WERI-Rb-1 (cell line): ENCODE data around the gene RNF17.
"Not testable (repeated sequence)": the region's sequence is repeated elsewhere in the genome, so short reads cannot be mapped to it uniquely, and the experiment has no call there.

Experiments used
- DNase-seq: peaks from one replicate; pipeline ENCODE4 v3.0.0-alpha.2; 2020
- H3K27ac ChIP-seq: fragments of 250-450 bp; sonication (Bioruptor Pico); 2 replicates; pipeline ENCODE4 v1.5.1; 2020; ENCODE audit warnings: mild to moderate bottlenecking, moderate library complexity
- H3K27me3 ChIP-seq: fragments of 250-450 bp; sonication (Bioruptor Pico); 2 replicates; pipeline ENCODE4 v1.5.1; 2021; ENCODE audit warnings: mild to moderate bottlenecking, low read depth, moderate library complexity; ENCODE audit not compliant: insufficient read depth, severe bottlenecking
- H3K36me3 ChIP-seq: fragments of 250-450 bp; sonication (Bioruptor Pico); 2 replicates; pipeline ENCODE4 v1.5.1; 2020; ENCODE audit warnings: mild to moderate bottlenecking, moderate library complexity
- H3K4me3 ChIP-seq: 2 replicates; pipeline ENCODE4 v1.5.1; 2011; ENCODE audit warnings: low read depth, mild to moderate bottlenecking, control low read depth, low read length
- H3K9me3 ChIP-seq: fragments of 250-450 bp; sonication (Bioruptor Pico); 2 replicates; pipeline ENCODE4 v1.5.1; 2021; ENCODE audit warnings: mild to moderate bottlenecking, moderate library complexity; ENCODE audit not compliant: severe bottlenecking
- TF ChIP-seq, protein P1 (sequence below): IDR thresholded peaks from 2 replicates; pipeline ENCODE4 v1.5.1; 2011; ENCODE audit warnings: low read depth, mild to moderate bottlenecking, control low read depth, inconsistent platforms, low read length

RNF17 gene

GRCh38 chr13:24777171-24777570 lies 13.2 kb downstream of the RNF17 start:
- no peaks in the 10 kb centered on the region for H3K27me3 ChIP-seq
- H3K27ac ChIP-seq, result no peak overlapping the region
- no peak for DNase-seq
- H3K36me3 ChIP-seq, result no peaks in the 10 kb centered on the region
- H3K9me3 ChIP-seq, result no peaks in the 10 kb centered on the region
- H3K4me3 ChIP-seq, result no peak overlapping the region
- TF ChIP-seq, protein P1, sequence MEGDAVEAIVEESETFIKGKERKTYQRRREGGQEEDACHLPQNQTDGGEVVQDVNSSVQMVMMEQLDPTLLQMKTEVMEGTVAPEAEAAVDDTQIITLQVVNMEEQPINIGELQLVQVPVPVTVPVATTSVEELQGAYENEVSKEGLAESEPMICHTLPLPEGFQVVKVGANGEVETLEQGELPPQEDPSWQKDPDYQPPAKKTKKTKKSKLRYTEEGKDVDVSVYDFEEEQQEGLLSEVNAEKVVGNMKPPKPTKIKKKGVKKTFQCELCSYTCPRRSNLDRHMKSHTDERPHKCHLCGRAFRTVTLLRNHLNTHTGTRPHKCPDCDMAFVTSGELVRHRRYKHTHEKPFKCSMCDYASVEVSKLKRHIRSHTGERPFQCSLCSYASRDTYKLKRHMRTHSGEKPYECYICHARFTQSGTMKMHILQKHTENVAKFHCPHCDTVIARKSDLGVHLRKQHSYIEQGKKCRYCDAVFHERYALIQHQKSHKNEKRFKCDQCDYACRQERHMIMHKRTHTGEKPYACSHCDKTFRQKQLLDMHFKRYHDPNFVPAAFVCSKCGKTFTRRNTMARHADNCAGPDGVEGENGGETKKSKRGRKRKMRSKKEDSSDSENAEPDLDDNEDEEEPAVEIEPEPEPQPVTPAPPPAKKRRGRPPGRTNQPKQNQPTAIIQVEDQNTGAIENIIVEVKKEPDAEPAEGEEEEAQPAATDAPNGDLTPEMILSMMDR, result no peak

DNA sequence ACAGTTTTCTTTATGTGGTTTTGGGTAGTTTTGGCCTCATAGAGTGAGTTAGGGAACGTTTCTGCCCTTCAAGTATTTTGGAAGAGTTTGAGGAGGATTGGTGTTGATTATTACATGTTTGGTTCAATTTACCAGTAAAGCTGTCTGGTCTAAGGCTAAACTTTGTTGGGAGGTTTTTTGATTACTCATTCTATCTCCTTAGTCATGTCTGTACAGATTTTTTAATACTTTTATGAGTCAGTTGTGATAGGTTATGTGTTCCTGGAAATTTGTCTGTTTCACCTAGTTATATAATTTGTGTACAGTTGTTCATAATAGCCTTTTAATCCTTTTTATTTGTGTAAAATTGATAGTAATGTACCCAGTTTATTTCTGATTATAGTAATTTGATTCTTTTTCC lies 20.4 kb downstream of the RNF17 start:
- Histone ChIP-seq H3K4me3 (no peak overlapping the region), H3K27ac (no peak overlapping the region), H3K27me3 (no peaks in the 10 kb centered on the region), H3K36me3 (no peaks in the 10 kb centered on the region), H3K9me3 (peaks cover 17% of the 10 kb centered on the region)
- DNase-seq, result no peak
- TF ChIP-seq, protein P1, result no peak

GRCh38 chr13:24788538-24788937 lies 24.6 kb downstream of the RNF17 start:
- H3K27me3 ChIP-seq, result no peaks in the 10 kb centered on the region
- DNase-seq, result no peak
- H3K4me3 ChIP-seq, result no peak overlapping the region
- no peaks in the 10 kb centered on the region for H3K36me3 ChIP-seq
- peaks cover 10% of the 10 kb centered on the region for H3K9me3 ChIP-seq
- TF ChIP-seq, protein P1, result no peak
- no peak overlapping the region for H3K27ac ChIP-seq

DNA sequence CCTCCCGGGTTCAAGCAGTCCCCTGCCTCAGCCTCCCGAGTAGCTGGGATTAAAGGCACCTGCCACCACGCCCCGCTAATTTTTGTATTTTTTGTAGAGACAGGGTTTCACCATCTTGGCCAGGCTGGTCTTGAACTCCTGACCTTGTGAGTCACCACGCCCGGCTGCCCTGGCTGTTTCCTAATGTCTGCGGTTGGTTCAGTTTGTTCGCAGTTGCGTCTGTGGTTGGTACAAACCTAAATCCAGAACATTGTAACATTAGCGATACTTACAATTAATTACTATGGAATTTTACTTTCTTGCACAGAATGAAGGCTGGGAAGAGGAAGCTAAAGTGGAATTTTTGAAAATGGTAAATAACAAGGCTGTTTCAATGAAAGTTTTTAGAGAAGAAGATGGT lies 38.1 kb downstream of the RNF17 start:
- Histone ChIP-seq H3K27ac (no peak overlapping the region), H3K4me3 (no peak overlapping the region), H3K27me3 (no peaks in the 10 kb centered on the region), H3K9me3 (no peaks in the 10 kb centered on the region), H3K36me3 (no peaks in the 10 kb centered on the region)
- no peak for DNase-seq
- TF ChIP-seq, protein P1, result no peak

DNA sequence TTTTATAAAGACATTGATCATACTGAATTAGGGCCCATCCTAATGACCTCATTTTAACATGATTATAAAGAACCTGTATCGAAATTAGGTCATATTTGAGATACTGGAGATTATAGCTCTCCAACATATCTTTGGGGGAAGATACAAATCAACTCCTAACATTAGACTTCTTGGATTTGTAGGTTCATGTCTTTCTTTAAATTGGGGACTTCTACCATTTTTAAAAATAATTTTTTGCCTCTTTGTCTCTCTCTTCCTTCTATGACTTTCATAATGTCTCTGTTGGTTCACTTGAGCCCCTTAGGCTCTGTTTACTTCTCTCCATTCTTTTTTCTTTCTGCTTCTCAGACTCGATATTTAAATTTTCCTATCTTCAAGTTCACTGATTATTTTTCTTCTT lies 57.2 kb downstream of the RNF17 start:
- TF ChIP-seq, protein P1, result no peak
- Histone ChIP-seq H3K27ac (no peak overlapping the region), H3K27me3 (no peaks in the 10 kb centered on the region), H3K36me3 (no peaks in the 10 kb centered on the region), H3K9me3 (no peaks in the 10 kb centered on the region), H3K4me3 (no peak overlapping the region)
- no peak for DNase-seq

- no peak for DNase-seq
- no peak overlapping the region for H3K27ac ChIP-seq
- no peaks in the 10 kb centered on the region for H3K27me3 ChIP-seq
- no peak overlapping the region for H3K4me3 ChIP-seq
- no peaks in the 10 kb centered on the region for H3K9me3 ChIP-seq
- TF ChIP-seq, protein P1, result no peak
- no peaks in the 10 kb centered on the region for H3K36me3 ChIP-seq
These were observed 58.7 kb downstream of the RNF17 start for GRCh38 chr13:24822640-24823039.

- not testable (repeated sequence) for H3K36me3 ChIP-seq, H3K27ac ChIP-seq, H3K4me3 ChIP-seq, H3K27me3 ChIP-seq, H3K9me3 ChIP-seq, DNase-seq
These were observed 59.2 kb downstream of the RNF17 start for GRCh38 chr13:24823122-24823710.
